Esophagus muscularis mucosa (tissue), 3 donors: Measurements from ENCODE around the gene MET.

Source experiments
- CTCF ChIP-seq, 3 experiments: fragments of 200-600 bp in 2 of 3; fragments of 450-650 bp in 1 of 3; sonication (generic) in 2 of 3; IDR thresholded peaks; one replicate each; pipeline ENCODE4 v1.5.1; 2017 to 2019; ENCODE audit warnings: antibody characterized with exemption in 3 of 3, mild to moderate bottlenecking in 2 of 3, moderate library complexity in 1 of 3
- POLR2A ChIP-seq: fragments of 450-650 bp; IDR thresholded peaks from one replicate; pipeline ENCODE4 v1.6.1; 2017; ENCODE audit warnings: antibody characterized with exemption, moderate library complexity, mild to moderate bottlenecking, low read depth

- TF ChIP-seq CTCF (IDR thresholded peaks at IDR 0.05) (no peak), POLR2A (no peak)
Measured at GRCh38 chr7:116630932-116631671, 40.9 kb upstream of the MET start.
